Liver (tissue), 9 donors: ENCODE results near the gene DIS3L2. TPM values are rescaled to one million over a fixed set of nuclear protein-coding genes. Genes with fewer than 3 reads are reported as not detected.

Experiments used
- DNase-seq: peaks from one replicate; pipeline ENCODE4 v3.0.0-alpha.2; 2017; ENCODE audit warnings: low spot score
- H3K27ac ChIP-seq, 2 donors: one replicate each; pipeline ENCODE4 v1.7.0; 2013; ENCODE audit warnings: inconsistent platforms in 2 of 2, low read length in 2 of 2, control low read depth in 1 of 2, low read depth in 1 of 2, mild to moderate bottlenecking in 1 of 2
- H3K27me3 ChIP-seq, 4 donors: one replicate each; pipeline versions ENCODE4 v1.6.1 to v1.7.0; 2013; ENCODE audit warnings: low read length in 3 of 4, inconsistent platforms in 1 of 4, mild to moderate bottlenecking in 1 of 4, moderate library complexity in 1 of 4; ENCODE audit not compliant: control insufficient read depth in 4 of 4, insufficient read depth in 4 of 4
- H3K36me3 ChIP-seq, 4 donors: one replicate each; pipeline versions ENCODE4 v1.6.1 to v1.7.0; 2013; ENCODE audit warnings: low read length in 3 of 4, mild to moderate bottlenecking in 3 of 4, low read depth in 1 of 4, moderate library complexity in 1 of 4; ENCODE audit not compliant: control insufficient read depth in 4 of 4, insufficient read depth in 3 of 4
- H3K4me1 ChIP-seq, 4 donors: one replicate each; pipeline versions ENCODE4 v1.6.1 to v1.7.0; 2013; ENCODE audit warnings: low read length in 3 of 4, mild to moderate bottlenecking in 3 of 4, moderate library complexity in 1 of 4; ENCODE audit not compliant: control insufficient read depth in 4 of 4, insufficient read depth in 4 of 4
- H3K4me3 ChIP-seq, 3 donors: one replicate each; pipeline versions ENCODE4 v1.6.1 to v1.7.0; 2013; ENCODE audit warnings: low read length in 3 of 3, control low read depth in 1 of 3, low read depth in 1 of 3, mild to moderate bottlenecking in 1 of 3
- H3K9ac ChIP-seq, 2 donors: one replicate each; pipeline ENCODE4 v1.7.0; 2013; ENCODE audit warnings: low read length in 2 of 2, mild to moderate bottlenecking in 2 of 2, moderate library complexity in 2 of 2, control low read depth in 1 of 2, low read depth in 1 of 2
- H3K9me3 ChIP-seq, 4 donors: one replicate each; pipeline versions ENCODE4 v1.6.1 to v1.7.0; 2013; ENCODE audit warnings: low read length in 3 of 4; ENCODE audit not compliant: control insufficient read depth in 4 of 4
- ATF3 ChIP-seq: IDR thresholded peaks from 2 replicates; pipeline ENCODE4 v1.6.1; 2016; ENCODE audit warnings: antibody characterized with exemption
- CTCF ChIP-seq: fragments of 150-350 bp; IDR thresholded peaks from 2 replicates; pipeline ENCODE4 v1.5.1; 2017; ENCODE audit warnings: improper control_type of control experiment, low read depth, low read length; ENCODE audit not compliant: missing input control
- EGR1 ChIP-seq, 2 donors: IDR thresholded peaks; 2 replicates each; pipeline ENCODE4 v1.6.1; 2016 to 2018; ENCODE audit warnings: antibody characterized with exemption in 2 of 2, low read depth in 2 of 2
- FOXA1 ChIP-seq: IDR thresholded peaks from 2 replicates; pipeline ENCODE4 v1.6.1; 2016; ENCODE audit warnings: antibody characterized with exemption
- FOXA2 ChIP-seq: IDR thresholded peaks from 2 replicates; pipeline ENCODE4 v1.6.1; 2016; ENCODE audit warnings: antibody characterized with exemption
- GABPA ChIP-seq, 2 donors: IDR thresholded peaks in 1 of 2; conservative IDR thresholded peaks in 1 of 2; 2 replicates each; pipeline ENCODE4 v1.6.1; 2016; ENCODE audit warnings: antibody characterized with exemption in 2 of 2, mild to moderate bottlenecking in 1 of 2, moderate library complexity in 1 of 2
- HNF4A ChIP-seq, 2 donors: conservative IDR thresholded peaks; 2 replicates each; pipeline ENCODE4 v1.6.1; 2016; ENCODE audit warnings: antibody characterized with exemption in 2 of 2, mild to moderate bottlenecking in 2 of 2
- HNF4G ChIP-seq: IDR thresholded peaks from 2 replicates; pipeline ENCODE4 v1.6.1; 2016; ENCODE audit warnings: antibody characterized with exemption
- JUND ChIP-seq, 2 donors: IDR thresholded peaks; 2 replicates each; pipeline ENCODE4 v1.6.1; 2016; ENCODE audit warnings: antibody characterized with exemption in 2 of 2
- MAX ChIP-seq: IDR thresholded peaks from 2 replicates; pipeline ENCODE4 v1.6.1; 2016; ENCODE audit warnings: antibody characterized with exemption
- NR2F2 ChIP-seq: IDR thresholded peaks from 2 replicates; pipeline ENCODE4 v1.6.1; 2016; ENCODE audit warnings: antibody characterized with exemption
- RAD21 ChIP-seq, 2 donors: IDR thresholded peaks; 2 replicates each; pipeline ENCODE4 v1.6.1; 2016; ENCODE audit warnings: antibody characterized with exemption in 2 of 2, mild to moderate bottlenecking in 2 of 2
- RXRA ChIP-seq, 2 donors: IDR thresholded peaks; 2 replicates each; pipeline ENCODE4 v1.6.1; 2017 to 2018; ENCODE audit warnings: antibody characterized with exemption in 2 of 2, mild to moderate bottlenecking in 1 of 2
- TAF1 ChIP-seq: conservative IDR thresholded peaks from 2 replicates; pipeline ENCODE4 v1.6.1; 2016; ENCODE audit warnings: antibody characterized with exemption, mild to moderate bottlenecking
- YY1 ChIP-seq: IDR thresholded peaks from 2 replicates; pipeline ENCODE4 v1.6.1; 2016; ENCODE audit warnings: antibody characterized with exemption, mild to moderate bottlenecking
- WGBS: extraction: QIAGEN DNeasy Blood & Tissue Kit; methylation state at CpG from one replicate; pipeline ENCODE4 v1.1.7; 2013; 5-methylcytosine and 5-hydroxymethylcytosine counted together
- polyA plus RNA-seq, 2 donors: library from polyadenylated mRNA; stranded (reverse) in 1 of 2; unstranded in 1 of 2; fragments of 200-250 nt in 1 of 2; fragments of >200 nt in 1 of 2; fragmentation: Nextera tagmentation in 1 of 2; extraction: Ambion mirVana in 1 of 2; gene quantifications; one replicate each; pipeline versions ENCODE4 v1.2.1 to v1.2.3, GENCODE V29; 2013 to 2015
- total RNA-seq, 2 donors: library from RNA; depleted of rRNA; stranded (reverse); fragments of >200 nt; gene quantifications; one replicate each; pipeline ENCODE4 v1.2.3, GENCODE V29; 2014
- TF ChIP-seq, protein P1 (sequence below): IDR thresholded peaks from 2 replicates; pipeline ENCODE4 v1.6.1; 2016; ENCODE audit warnings: antibody characterized with exemption, mild to moderate bottlenecking
- TF ChIP-seq, protein P2 (sequence below): IDR thresholded peaks from 2 replicates; pipeline ENCODE4 v1.6.1; 2016; ENCODE audit warnings: antibody characterized with exemption
- donor health status: healthy.
- donor health status: healthy.
- donor health status: healthy.
- donor health status: healthy.
- donor health status: healthy.

DIS3L2 gene
- total and polyA plus RNA-seq, 4 donors = 5.7 to 21.5 (median 8.8) TPM

- TF ChIP-seq ATF3 = no peak
- no peak for TF ChIP-seq NR2F2
- TF ChIP-seq FOXA1 = no peak
- no peak for TF ChIP-seq RAD21 (IDR thresholded peaks at IDR 0.05)
- TF ChIP-seq TAF1 = no peak
- no peak for TF ChIP-seq GABPA (IDR thresholded peaks at IDR 0.05 in 1 of 2, conservative IDR thresholded peaks at IDR 0.05 in 1 of 2)
- DNase-seq = no peak
- H3K27me3 ChIP-seq = peaks cover 6 to 16% (median 11%) of the 10 kb centered on the region in 4 donors
Measured at GRCh38 chr2:232352511-232353091, 391.1 kb downstream of the DIS3L2 start.

GRCh38 chr2:232353096-232353495 lies 391.6 kb downstream of the DIS3L2 start:
- H3K27ac ChIP-seq = no peak overlapping the region
- H3K36me3 ChIP-seq = no peaks in the 10 kb centered on the region
- no peaks in the 10 kb centered on the region for H3K9me3 ChIP-seq
- no peak overlapping the region for H3K4me3 ChIP-seq
- DNase-seq = no peak
- 82% methylated on average over 8 of the region's 8 CpGs for WGBS
- peaks cover 0 to 3% (median 1%) of the 10 kb centered on the region in 4 donors for H3K4me1 ChIP-seq
- peaks cover 6 to 16% (median 11%) of the 10 kb centered on the region in 4 donors for H3K27me3 ChIP-seq
- TF ChIP-seq, protein P1, sequence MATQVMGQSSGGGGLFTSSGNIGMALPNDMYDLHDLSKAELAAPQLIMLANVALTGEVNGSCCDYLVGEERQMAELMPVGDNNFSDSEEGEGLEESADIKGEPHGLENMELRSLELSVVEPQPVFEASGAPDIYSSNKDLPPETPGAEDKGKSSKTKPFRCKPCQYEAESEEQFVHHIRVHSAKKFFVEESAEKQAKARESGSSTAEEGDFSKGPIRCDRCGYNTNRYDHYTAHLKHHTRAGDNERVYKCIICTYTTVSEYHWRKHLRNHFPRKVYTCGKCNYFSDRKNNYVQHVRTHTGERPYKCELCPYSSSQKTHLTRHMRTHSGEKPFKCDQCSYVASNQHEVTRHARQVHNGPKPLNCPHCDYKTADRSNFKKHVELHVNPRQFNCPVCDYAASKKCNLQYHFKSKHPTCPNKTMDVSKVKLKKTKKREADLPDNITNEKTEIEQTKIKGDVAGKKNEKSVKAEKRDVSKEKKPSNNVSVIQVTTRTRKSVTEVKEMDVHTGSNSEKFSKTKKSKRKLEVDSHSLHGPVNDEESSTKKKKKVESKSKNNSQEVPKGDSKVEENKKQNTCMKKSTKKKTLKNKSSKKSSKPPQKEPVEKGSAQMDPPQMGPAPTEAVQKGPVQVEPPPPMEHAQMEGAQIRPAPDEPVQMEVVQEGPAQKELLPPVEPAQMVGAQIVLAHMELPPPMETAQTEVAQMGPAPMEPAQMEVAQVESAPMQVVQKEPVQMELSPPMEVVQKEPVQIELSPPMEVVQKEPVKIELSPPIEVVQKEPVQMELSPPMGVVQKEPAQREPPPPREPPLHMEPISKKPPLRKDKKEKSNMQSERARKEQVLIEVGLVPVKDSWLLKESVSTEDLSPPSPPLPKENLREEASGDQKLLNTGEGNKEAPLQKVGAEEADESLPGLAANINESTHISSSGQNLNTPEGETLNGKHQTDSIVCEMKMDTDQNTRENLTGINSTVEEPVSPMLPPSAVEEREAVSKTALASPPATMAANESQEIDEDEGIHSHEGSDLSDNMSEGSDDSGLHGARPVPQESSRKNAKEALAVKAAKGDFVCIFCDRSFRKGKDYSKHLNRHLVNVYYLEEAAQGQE = no peak
- TF ChIP-seq RXRA (IDR thresholded peaks at IDR 0.05) (no peak), HNF4G (no peak), HNF4A (conservative IDR thresholded peaks at IDR 0.05) (no peak), ATF3 (no peak), FOXA2 (no peak), JUND (IDR thresholded peaks at IDR 0.05) (no peak), GABPA (IDR thresholded peaks at IDR 0.05 in 1 of 2, conservative IDR thresholded peaks at IDR 0.05 in 1 of 2) (no peak), TAF1 (no peak), YY1 (no peak), RAD21 (IDR thresholded peaks at IDR 0.05) (no peak), MAX (no peak), FOXA1 (no peak), EGR1 (IDR thresholded peaks at IDR 0.05; ENCODE audit: low read depth in 2 of 2) (no peak), CTCF (no peak)
- TF ChIP-seq, protein P2, sequence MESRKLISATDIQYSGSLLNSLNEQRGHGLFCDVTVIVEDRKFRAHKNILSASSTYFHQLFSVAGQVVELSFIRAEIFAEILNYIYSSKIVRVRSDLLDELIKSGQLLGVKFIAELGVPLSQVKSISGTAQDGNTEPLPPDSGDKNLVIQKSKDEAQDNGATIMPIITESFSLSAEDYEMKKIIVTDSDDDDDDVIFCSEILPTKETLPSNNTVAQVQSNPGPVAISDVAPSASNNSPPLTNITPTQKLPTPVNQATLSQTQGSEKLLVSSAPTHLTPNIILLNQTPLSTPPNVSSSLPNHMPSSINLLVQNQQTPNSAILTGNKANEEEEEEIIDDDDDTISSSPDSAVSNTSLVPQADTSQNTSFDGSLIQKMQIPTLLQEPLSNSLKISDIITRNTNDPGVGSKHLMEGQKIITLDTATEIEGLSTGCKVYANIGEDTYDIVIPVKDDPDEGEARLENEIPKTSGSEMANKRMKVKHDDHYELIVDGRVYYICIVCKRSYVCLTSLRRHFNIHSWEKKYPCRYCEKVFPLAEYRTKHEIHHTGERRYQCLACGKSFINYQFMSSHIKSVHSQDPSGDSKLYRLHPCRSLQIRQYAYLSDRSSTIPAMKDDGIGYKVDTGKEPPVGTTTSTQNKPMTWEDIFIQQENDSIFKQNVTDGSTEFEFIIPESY = no peak
- no peak overlapping the region for H3K9ac ChIP-seq

More at GRCh38 chr2:232352511-232353091, 391.1 kb downstream of the DIS3L2 start:
- H3K9me3 ChIP-seq = no peaks in the 10 kb centered on the region
- no peak overlapping the region for H3K4me3 ChIP-seq
- H3K27ac ChIP-seq = no peak overlapping the region
- H3K9ac ChIP-seq = no peak overlapping the region
- WGBS = 54% methylated on average over 39 of the region's 39 CpGs
- no peaks in the 10 kb centered on the region for H3K36me3 ChIP-seq
- H3K4me1 ChIP-seq = peaks cover 0 to 3% (median 1%) of the 10 kb centered on the region in 4 donors
